Fibroblast of skin of left quadriceps (primary cell): ENCODE data around the gene MYBPC3.
"Not testable (repeated sequence)": the region's sequence is repeated elsewhere in the genome, so short reads cannot be mapped to it uniquely, and the experiment has no call there.

Experiments
- DNase-seq, 2 experiments: peaks; one replicate each; pipeline ENCODE4 v3.0.0-alpha.2; 2013; ENCODE audit warnings: low read depth in 2 of 2

Gene MYBPC3

GRCh38 chr11:47338396-47339241, 13.9 kb downstream of the MYBPC3 start:
- no peak for DNase-seq

- no peak for DNase-seq
Observed at GRCh38 chr11:47337229-47337924, 15.1 kb downstream of the MYBPC3 start.

- no peak for DNase-seq
Observed at GRCh38 chr11:47336595-47336994, 15.9 kb downstream of the MYBPC3 start.

GRCh38 chr11:47335733-47336132, 16.8 kb downstream of the MYBPC3 start:
- no peak for DNase-seq

GRCh38 chr11:47334699-47335411, 17.6 kb downstream of the MYBPC3 start:
- not testable (repeated sequence) for DNase-seq

- DNase-seq: no peak
Observed at GRCh38 chr11:47333886-47334443, 18.5 kb downstream of the MYBPC3 start.

GRCh38 chr11:47333526-47333845, 19.0 kb downstream of the MYBPC3 start:
- DNase-seq: no peak

- no peak for DNase-seq
Observed at GRCh38 chr11:47332791-47333525, 19.5 kb downstream of the MYBPC3 start.

- DNase-seq: no peak
Observed at GRCh38 chr11:47332303-47332711, 20.2 kb downstream of the MYBPC3 start.

GRCh38 chr11:47331454-47332302, 20.8 kb downstream of the MYBPC3 start:
- no peak for DNase-seq

- DNase-seq: no peak
Observed at GRCh38 chr11:47329987-47330931, 22.2 kb downstream of the MYBPC3 start.

GRCh38 chr11:47329431-47329986, 23.0 kb downstream of the MYBPC3 start:
- DNase-seq: no peak

- no peak for DNase-seq
Observed at GRCh38 chr11:47328449-47329390, 23.8 kb downstream of the MYBPC3 start.

- DNase-seq: no peak
Observed at GRCh38 chr11:47327949-47328348, 24.6 kb downstream of the MYBPC3 start.

- no peak for DNase-seq
Observed at GRCh38 chr11:47327025-47327424, 25.5 kb downstream of the MYBPC3 start.

- DNase-seq: no peak
Observed at GRCh38 chr11:47326198-47326597, 26.3 kb downstream of the MYBPC3 start.

GRCh38 chr11:47325271-47326041, 27.0 kb downstream of the MYBPC3 start:
- DNase-seq: no peak
